ENCODE measurements around the gene CRHR2.

- no peak for TF ChIP-seq EP300 (IDR thresholded peaks at IDR 0.05)
- TF ChIP-seq CTCF (IDR thresholded peaks at IDR 0.05) = no peak
- no peak for TF ChIP-seq POLR2AphosphoS5 (IDR thresholded peaks at IDR 0.05)
- no peak for TF ChIP-seq POLR2A (IDR thresholded peaks at IDR 0.05)
These were observed 57.0 kb downstream of the CRHR2 start for GRCh38 chr7:30625283-30625682.

Measured in sigmoid colon (tissue), 4 donors.